CD14-positive monocyte (primary cell): Measurements from ENCODE around the gene TTC28. TPM values are rescaled to one million over a fixed set of nuclear protein-coding genes. Genes with fewer than 3 reads are reported as not detected.
A peak's percentile ranks its signal among the peaks of the same experiment; 100 is the strongest.
"Not testable (repeated sequence)": the region's sequence is repeated elsewhere in the genome, so short reads cannot be mapped to it uniquely, and the experiment has no call there.

ENCODE experiments used
- DNase-seq, 3 donors: peaks; one replicate each; pipeline ENCODE4 v3.0.0-alpha.2; 2011 to 2022
- H2AFZ ChIP-seq: 2 replicates; pipeline ENCODE4 v1.6.0; 2012; ENCODE audit warnings: mild to moderate bottlenecking, low read depth, low read length, inconsistent platforms; ENCODE audit not compliant: insufficient read depth, poor library complexity, severe bottlenecking
- H3K27ac ChIP-seq, 2 donors: 1 replicate in 1 of 2; 2 replicates in 1 of 2; pipeline ENCODE4 v1.5.1; 2012 to 2013; ENCODE audit warnings: low read length in 2 of 2, control low read depth in 1 of 2, inconsistent platforms in 1 of 2, low read depth in 1 of 2, mild to moderate bottlenecking in 1 of 2
- H3K27me3 ChIP-seq, 2 donors: one replicate each; pipeline versions ENCODE4 v1.6.0 to v1.6.1; 2011 to 2013; ENCODE audit warnings: low read length in 2 of 2; ENCODE audit not compliant: control insufficient read depth in 2 of 2, insufficient read depth in 2 of 2
- H3K36me3 ChIP-seq, 2 donors: replicated peaks in 1 of 2; 1 replicate in 1 of 2; 2 replicates in 1 of 2; pipeline versions ENCODE4 v1.5.1 to v1.6.1; 2012 to 2013; ENCODE audit warnings: low read length in 2 of 2, control low read depth in 1 of 2, inconsistent platforms in 1 of 2, mild to moderate bottlenecking in 1 of 2; ENCODE audit not compliant: insufficient read depth in 2 of 2, control insufficient read depth in 1 of 2
- H3K4me1 ChIP-seq, 2 donors: 1 replicate in 1 of 2; 2 replicates in 1 of 2; pipeline versions ENCODE4 v1.5.1 to v1.6.1; 2012 to 2013; ENCODE audit warnings: low read length in 2 of 2, control low read depth in 1 of 2, inconsistent platforms in 1 of 2, mild to moderate bottlenecking in 1 of 2, moderate library complexity in 1 of 2; ENCODE audit not compliant: insufficient read depth in 2 of 2, control insufficient read depth in 1 of 2
- H3K4me2 ChIP-seq: replicated peaks from 2 replicates; pipeline ENCODE3; 2012; ENCODE audit warnings: low read length, moderate library complexity, mild to moderate bottlenecking; ENCODE audit not compliant: poor library complexity, severe bottlenecking; ENCODE audit errors: extremely low read depth
- H3K4me3 ChIP-seq, 3 experiments: fragments of 200-600 bp in 1 of 3; sonication (generic) in 1 of 3; replicated peaks in 1 of 3; 1 replicate in 2 of 3; 2 replicates in 1 of 3; pipeline ENCODE4 v1.5.1; 2011 to 2013; ENCODE audit warnings: low read length in 3 of 3, mild to moderate bottlenecking in 3 of 3, control low read depth in 2 of 3, low read depth in 2 of 3, inconsistent platforms in 1 of 3, moderate library complexity in 1 of 3
- H3K79me2 ChIP-seq: 2 replicates; pipeline ENCODE4 v1.6.0; 2012; ENCODE audit warnings: mild to moderate bottlenecking, control low read depth, inconsistent platforms, low read length, moderate library complexity; ENCODE audit not compliant: insufficient read depth
- H3K9ac ChIP-seq: 2 replicates; pipeline ENCODE4 v1.6.0; 2017; ENCODE audit warnings: low read length, mild to moderate bottlenecking; ENCODE audit not compliant: insufficient read depth, poor library complexity, severe bottlenecking
- H3K9me3 ChIP-seq, 2 donors: replicated peaks in 1 of 2; 1 replicate in 1 of 2; 2 replicates in 1 of 2; pipeline versions ENCODE4 v1.5.1 to v1.6.1; 2012 to 2013; ENCODE audit warnings: low read length in 2 of 2, control low read depth in 1 of 2; ENCODE audit not compliant: control insufficient read depth in 1 of 2, insufficient read depth in 1 of 2
- H4K20me1 ChIP-seq: 2 replicates; pipeline ENCODE4 v1.6.0; 2012; ENCODE audit warnings: mild to moderate bottlenecking, low read length, control low read depth, moderate library complexity; ENCODE audit not compliant: insufficient read depth
- H3K27ac Mint-ChIP-seq, 7 donors: one replicate each; pipeline ENCODE4 v1.8.0; 2020; ENCODE audit warnings: mild to moderate bottlenecking in 7 of 7, mixed read lengths in 7 of 7, moderate library complexity in 6 of 7, inconsistent platforms in 2 of 7
- H3K27me3 Mint-ChIP-seq, 3 donors: one replicate each; pipeline ENCODE4 v1.8.0; 2021 to 2022; ENCODE audit warnings: low read depth in 3 of 3, mild to moderate bottlenecking in 3 of 3, mixed read lengths in 3 of 3, moderate library complexity in 3 of 3, inconsistent platforms in 1 of 3
- H3K36me3 Mint-ChIP-seq, 2 donors: one replicate each; pipeline ENCODE4 v1.8.0; 2020; ENCODE audit warnings: mixed read lengths in 2 of 2, inconsistent platforms in 1 of 2, mild to moderate bottlenecking in 1 of 2
- H3K4me1 Mint-ChIP-seq: one replicate; pipeline ENCODE4 v1.8.0; 2020; ENCODE audit warnings: mild to moderate bottlenecking, mixed read lengths
- H3K4me3 Mint-ChIP-seq, 2 donors: one replicate each; pipeline ENCODE4 v1.8.0; 2020; ENCODE audit warnings: mild to moderate bottlenecking in 2 of 2, mixed read lengths in 2 of 2, moderate library complexity in 1 of 2
- H3K9me3 Mint-ChIP-seq, 7 donors: one replicate each; pipeline ENCODE4 v1.8.0; 2020 to 2022; ENCODE audit warnings: mixed read lengths in 7 of 7, mild to moderate bottlenecking in 6 of 7, moderate library complexity in 6 of 7, inconsistent platforms in 2 of 7
- WGBS: methylation state at CpG from one replicate; pipeline ENCODE4 v1.1.5; 2013; ENCODE audit warnings: missing lambda C conversion rate; ENCODE audit not compliant: insufficient coverage; 5-methylcytosine and 5-hydroxymethylcytosine counted together
- intact Hi-C, 2 donors: fragments of 100-400 bp; cut with micrococcal nuclease; formaldehyde crosslinking; loops; one replicate each; pipeline versions ENCODE4 v1.15.0 to v1.15.1; 2023
- polyA plus RNA-seq, 3 donors: library from polyadenylated mRNA; depleted of rRNA in 1 of 3; unstranded in 2 of 3; stranded (reverse) in 1 of 3; fragments of 300-500 nt in 2 of 3; fragments of >200 nt in 1 of 3; fragmentation: Illumina TruSeq in 2 of 3; gene quantifications; 1 replicate in 2 of 3; 2 replicates in 1 of 3; pipeline ENCODE4 v1.2.3, GENCODE V29; 2012 to 2021
- TF ChIP-seq, protein P1 (sequence below): fragments of 200-600 bp; IDR thresholded peaks from one replicate; pipeline ENCODE4 v1.8.0; 2022; ENCODE audit warnings: antibody characterized with exemption, mild to moderate bottlenecking

TTC28 gene
- polyA plus RNA-seq, 3 donors, result 0.24 to 0.61 TPM; not detected in 1

DNA sequence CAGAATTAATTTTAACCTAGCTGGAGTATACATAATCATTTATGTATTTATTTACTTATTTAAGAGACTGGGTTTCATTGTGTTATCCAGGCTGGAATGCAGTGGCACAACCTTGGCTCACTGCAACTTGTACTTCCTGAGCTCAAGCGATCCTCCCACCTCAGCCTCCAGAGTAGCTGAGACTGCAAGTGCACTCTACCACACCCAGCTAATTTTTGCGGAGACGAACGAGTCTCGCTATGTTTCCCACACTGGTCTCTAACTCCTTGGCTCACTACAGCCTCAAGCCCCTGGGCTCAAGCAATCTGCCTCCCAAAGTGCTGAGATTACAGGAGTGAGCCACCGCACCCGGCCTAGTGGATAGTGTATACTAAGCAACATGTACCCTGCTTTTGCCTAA, 1.5 kb downstream of the TTC28 start:
- H3K4me2 ChIP-seq, H3K4me3 ChIP-seq, intact Hi-C loops, H3K36me3 ChIP-seq, DNase-seq, H3K79me2 ChIP-seq, H3K27ac ChIP-seq, H3K36me3 Mint-ChIP-seq, H4K20me1 ChIP-seq, H3K9ac ChIP-seq, H3K27ac Mint-ChIP-seq, H2AFZ ChIP-seq: not testable (repeated sequence)
- Histone ChIP-seq H3K9me3 (peaks cover 0 to 10% of the 10 kb centered on the region in 2 donors), H3K4me1 (peaks cover 13 to 19% of the 10 kb centered on the region in 2 donors), H3K27me3 (peaks cover 32 to 71% of the 10 kb centered on the region in 2 donors)
- Mint-ChIP-seq H3K4me3 (peak overlapping the region in 1 of 2 donors; percentile 88), H3K4me1 (peaks cover 29% of the 10 kb centered on the region), H3K27me3 (peaks cover 66 to 84% (median 74%) of the 10 kb centered on the region in 3 donors), H3K9me3 (peaks cover 0 to 26% (median 10%) of the 10 kb centered on the region in 7 donors)
- WGBS, result 96% methylated on average over 4 of the region's 7 CpGs

DNA sequence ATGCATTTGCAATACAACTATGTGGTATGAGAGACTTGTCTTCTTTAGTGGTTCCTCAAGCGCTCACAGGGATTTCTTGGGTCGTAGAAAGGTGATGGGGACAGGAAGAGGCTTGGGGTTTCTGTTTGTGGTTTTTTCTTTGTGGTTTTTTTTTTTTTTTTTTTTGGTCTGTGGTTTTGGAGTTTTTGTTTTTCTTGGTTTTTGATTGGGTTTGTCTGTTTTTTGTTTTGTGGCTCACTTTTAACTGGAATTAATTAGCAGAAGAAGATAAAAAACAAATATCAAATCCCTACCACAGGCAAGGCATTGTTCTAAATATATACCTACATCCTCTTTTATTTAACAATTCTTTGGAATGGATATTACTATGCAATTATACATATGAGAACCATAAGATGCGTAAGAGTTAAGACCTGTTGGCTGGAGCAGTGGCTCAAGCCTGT, 5.5 kb downstream of the TTC28 start:
- Histone ChIP-seq H3K9ac (no peak overlapping the region), H3K36me3 (no peaks in the 10 kb centered on the region), H3K27me3 (peaks cover 42 to 90% of the 10 kb centered on the region in 2 donors), H3K9me3 (peaks cover 0 to 10% of the 10 kb centered on the region in 2 donors), H2AFZ (no peak overlapping the region), H3K27ac (no peak overlapping the region), H3K79me2 (no peaks in the 10 kb centered on the region), H3K4me1 (peaks cover 15 to 24% of the 10 kb centered on the region in 2 donors), H3K4me3 (no peak overlapping the region), H3K4me2 (no peak overlapping the region), H4K20me1 (no peaks in the 10 kb centered on the region)
- no CpG with 5 or more reads among the region's 3 CpGs for WGBS
- Mint-ChIP-seq H3K27me3 (peaks cover 67 to 79% (median 77%) of the 10 kb centered on the region in 3 donors), H3K36me3 (peaks cover 0 to 3% of the 10 kb centered on the region in 2 donors), H3K9me3 (peaks cover 0 to 31% (median 10%) of the 10 kb centered on the region in 7 donors), H3K4me3 (peak overlapping the region in 1 of 2 donors; percentile 67), H3K4me1 (peaks cover 33% of the 10 kb centered on the region), H3K27ac (peak overlapping the region in 2 of 7 donors; percentile 35 to 42)
- DNase-seq, result peak in 2 of 3 donors; percentile 7 to 65
- intact Hi-C loops, result no loop called here
- TF ChIP-seq, protein P1, sequence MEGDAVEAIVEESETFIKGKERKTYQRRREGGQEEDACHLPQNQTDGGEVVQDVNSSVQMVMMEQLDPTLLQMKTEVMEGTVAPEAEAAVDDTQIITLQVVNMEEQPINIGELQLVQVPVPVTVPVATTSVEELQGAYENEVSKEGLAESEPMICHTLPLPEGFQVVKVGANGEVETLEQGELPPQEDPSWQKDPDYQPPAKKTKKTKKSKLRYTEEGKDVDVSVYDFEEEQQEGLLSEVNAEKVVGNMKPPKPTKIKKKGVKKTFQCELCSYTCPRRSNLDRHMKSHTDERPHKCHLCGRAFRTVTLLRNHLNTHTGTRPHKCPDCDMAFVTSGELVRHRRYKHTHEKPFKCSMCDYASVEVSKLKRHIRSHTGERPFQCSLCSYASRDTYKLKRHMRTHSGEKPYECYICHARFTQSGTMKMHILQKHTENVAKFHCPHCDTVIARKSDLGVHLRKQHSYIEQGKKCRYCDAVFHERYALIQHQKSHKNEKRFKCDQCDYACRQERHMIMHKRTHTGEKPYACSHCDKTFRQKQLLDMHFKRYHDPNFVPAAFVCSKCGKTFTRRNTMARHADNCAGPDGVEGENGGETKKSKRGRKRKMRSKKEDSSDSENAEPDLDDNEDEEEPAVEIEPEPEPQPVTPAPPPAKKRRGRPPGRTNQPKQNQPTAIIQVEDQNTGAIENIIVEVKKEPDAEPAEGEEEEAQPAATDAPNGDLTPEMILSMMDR, result no peak
